ENCODE data around the gene HDGFL2.

DNA sequence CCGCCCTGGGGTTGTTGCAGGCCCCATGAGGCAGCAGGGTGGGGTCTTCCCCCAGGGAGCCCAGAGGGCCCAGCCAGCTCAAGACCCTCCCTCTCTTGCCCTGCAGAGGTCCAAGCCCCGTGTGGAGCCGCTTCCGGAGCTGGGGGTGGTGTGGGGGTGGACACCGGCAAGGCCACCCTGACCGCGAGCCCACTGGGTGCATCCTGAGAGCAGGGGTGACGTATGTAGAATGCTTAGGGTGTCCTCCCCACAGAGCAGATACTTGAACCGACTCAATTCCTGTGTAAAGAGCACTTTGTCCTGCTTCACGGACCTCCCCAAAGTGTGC, 29.3 kb upstream of the HDGFL2 start:
- TF ChIP-seq ZNF521 (tag by site-specific recombination; IDR thresholded peaks at IDR 0.05) (no peak), ZNF394 (tag by site-specific recombination; IDR thresholded peaks at IDR 0.05; ENCODE audit: borderline replicate concordance) (no peak), TRIM28 (IDR thresholded peaks at IDR 0.05; ENCODE audit: borderline replicate concordance, low read length) (no peak), ELK4 (IDR thresholded peaks at IDR 0.05; ENCODE audit: borderline replicate concordance, low read depth, low read length) (no peak), FEZF1 (tag by site-specific recombination; IDR thresholded peaks at IDR 0.05) (no peak), ZNF10 (tag by site-specific recombination; IDR thresholded peaks at IDR 0.05) (no peak), SALL2 (tag by site-specific recombination; IDR thresholded peaks at IDR 0.05; ENCODE audit: borderline replicate concordance) (no peak), ZNF426 (tag by site-specific recombination; IDR thresholded peaks at IDR 0.05) (no peak)
- TF ChIP-seq, protein P1, sequence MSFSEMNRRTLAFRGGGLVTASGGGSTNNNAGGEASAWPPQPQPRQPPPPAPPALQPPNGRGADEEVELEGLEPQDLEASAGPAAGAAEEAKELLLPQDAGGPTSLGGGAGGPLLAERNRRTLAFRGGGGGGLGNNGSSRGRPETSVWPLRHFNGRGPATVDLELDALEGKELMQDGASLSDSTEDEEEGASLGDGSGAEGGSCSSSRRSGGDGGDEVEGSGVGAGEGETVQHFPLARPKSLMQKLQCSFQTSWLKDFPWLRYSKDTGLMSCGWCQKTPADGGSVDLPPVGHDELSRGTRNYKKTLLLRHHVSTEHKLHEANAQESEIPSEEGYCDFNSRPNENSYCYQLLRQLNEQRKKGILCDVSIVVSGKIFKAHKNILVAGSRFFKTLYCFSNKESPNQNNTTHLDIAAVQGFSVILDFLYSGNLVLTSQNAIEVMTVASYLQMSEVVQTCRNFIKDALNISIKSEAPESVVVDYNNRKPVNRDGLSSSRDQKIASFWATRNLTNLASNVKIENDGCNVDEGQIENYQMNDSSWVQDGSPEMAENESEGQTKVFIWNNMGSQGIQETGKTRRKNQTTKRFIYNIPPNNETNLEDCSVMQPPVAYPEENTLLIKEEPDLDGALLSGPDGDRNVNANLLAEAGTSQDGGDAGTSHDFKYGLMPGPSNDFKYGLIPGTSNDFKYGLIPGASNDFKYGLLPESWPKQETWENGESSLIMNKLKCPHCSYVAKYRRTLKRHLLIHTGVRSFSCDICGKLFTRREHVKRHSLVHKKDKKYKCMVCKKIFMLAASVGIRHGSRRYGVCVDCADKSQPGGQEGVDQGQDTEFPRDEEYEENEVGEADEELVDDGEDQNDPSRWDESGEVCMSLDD (tag by site-specific recombination; IDR thresholded peaks at IDR 0.05): no peak

All from HEK293 (cell line).